ENCODE measurements around the gene ZCCHC7.

DNA sequence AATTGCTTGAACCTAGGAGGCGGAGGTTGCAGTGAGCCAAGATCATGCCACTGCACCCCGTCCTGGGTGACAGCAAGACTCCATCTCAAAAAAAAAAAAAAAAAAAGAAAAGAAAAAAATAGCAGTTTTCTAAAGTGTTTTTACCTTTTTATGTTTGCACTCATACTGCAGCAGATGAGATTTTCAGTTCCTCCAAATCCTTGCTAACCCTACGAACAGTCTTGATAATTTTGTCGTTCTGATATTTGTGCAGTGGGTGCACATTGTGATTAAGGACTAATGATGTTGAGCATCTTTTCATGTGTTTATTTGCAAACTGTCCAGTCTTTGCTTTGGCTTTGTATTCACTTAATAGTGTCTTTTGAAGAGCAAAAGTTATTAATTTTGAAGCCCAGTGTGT lies 42.9 kb downstream of the ZCCHC7 start:
- TF ChIP-seq, protein P1, sequence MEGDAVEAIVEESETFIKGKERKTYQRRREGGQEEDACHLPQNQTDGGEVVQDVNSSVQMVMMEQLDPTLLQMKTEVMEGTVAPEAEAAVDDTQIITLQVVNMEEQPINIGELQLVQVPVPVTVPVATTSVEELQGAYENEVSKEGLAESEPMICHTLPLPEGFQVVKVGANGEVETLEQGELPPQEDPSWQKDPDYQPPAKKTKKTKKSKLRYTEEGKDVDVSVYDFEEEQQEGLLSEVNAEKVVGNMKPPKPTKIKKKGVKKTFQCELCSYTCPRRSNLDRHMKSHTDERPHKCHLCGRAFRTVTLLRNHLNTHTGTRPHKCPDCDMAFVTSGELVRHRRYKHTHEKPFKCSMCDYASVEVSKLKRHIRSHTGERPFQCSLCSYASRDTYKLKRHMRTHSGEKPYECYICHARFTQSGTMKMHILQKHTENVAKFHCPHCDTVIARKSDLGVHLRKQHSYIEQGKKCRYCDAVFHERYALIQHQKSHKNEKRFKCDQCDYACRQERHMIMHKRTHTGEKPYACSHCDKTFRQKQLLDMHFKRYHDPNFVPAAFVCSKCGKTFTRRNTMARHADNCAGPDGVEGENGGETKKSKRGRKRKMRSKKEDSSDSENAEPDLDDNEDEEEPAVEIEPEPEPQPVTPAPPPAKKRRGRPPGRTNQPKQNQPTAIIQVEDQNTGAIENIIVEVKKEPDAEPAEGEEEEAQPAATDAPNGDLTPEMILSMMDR (IDR thresholded peaks at IDR 0.05; ENCODE audit: low read depth, low read length): no peak
- TF ChIP-seq EZH2phosphoT487 (IDR thresholded peaks at IDR 0.05; ENCODE audit: low read depth): no peak

Measured in OCI-LY3 (cell line).